GM18511 (cell line): ENCODE results near the gene ZSCAN29.
"Not testable (repeated sequence)": the region's sequence is repeated elsewhere in the genome, so short reads cannot be mapped to it uniquely, and the experiment has no call there.

Experiments
- ATAC-seq: cut with Tn5 transposase; IDR thresholded peaks from one replicate; pipeline ENCODE4 v1.9.1; 2021; ENCODE audit warnings: mild to moderate bottlenecking, moderate library complexity; ENCODE audit not compliant: unreplicated experiment

Gene ZSCAN29

GRCh38 chr15:43370975-43371974 lies at the start of gene ZSCAN29, which contains the start of gene TUBGCP4:
Gene ZSCAN29, minus strand, starts transcription at chr15:43371043. Its CDS starts 1,130 bp downstream, at chr15:43369913.
Gene TUBGCP4, plus strand, starts transcription at chr15:43371101. Its CDS starts 254 bp downstream, at chr15:43371355.
- peak; percentile 89 for ATAC-seq

- ATAC-seq = no peak
These were observed 49.6 kb upstream of the ZSCAN29 start for GRCh38 chr15:43420435-43420834.

- ATAC-seq = no peak
These were observed 43.4 kb upstream of the ZSCAN29 start for GRCh38 chr15:43414196-43414595.

GRCh38 chr15:43412096-43412495 lies 41.3 kb upstream of the ZSCAN29 start:
- ATAC-seq = no peak

GRCh38 chr15:43410572-43411214 lies 39.9 kb upstream of the ZSCAN29 start:
- ATAC-seq = no peak

GRCh38 chr15:43408789-43409188 lies 37.9 kb upstream of the ZSCAN29 start:
- ATAC-seq = no peak

GRCh38 chr15:43406808-43407207 lies 36.0 kb upstream of the ZSCAN29 start:
- no peak for ATAC-seq

GRCh38 chr15:43406189-43406588 lies 35.3 kb upstream of the ZSCAN29 start:
- ATAC-seq = no peak

GRCh38 chr15:43404130-43404529 lies 33.3 kb upstream of the ZSCAN29 start:
- no peak for ATAC-seq

- ATAC-seq = no peak
These were observed 32.8 kb upstream of the ZSCAN29 start for GRCh38 chr15:43403616-43404015.

GRCh38 chr15:43402255-43402654 lies 31.4 kb upstream of the ZSCAN29 start:
- no peak for ATAC-seq

- ATAC-seq = not testable (repeated sequence)
These were observed 22.7 kb upstream of the ZSCAN29 start for GRCh38 chr15:43393592-43393991.

GRCh38 chr15:43390723-43391122 lies 19.9 kb upstream of the ZSCAN29 start:
- no peak for ATAC-seq

GRCh38 chr15:43383070-43383469 lies 12.2 kb upstream of the ZSCAN29 start:
- ATAC-seq = no peak

GRCh38 chr15:43382310-43382709 lies 11.5 kb upstream of the ZSCAN29 start:
- no peak for ATAC-seq

- ATAC-seq = no peak
These were observed 7.8 kb upstream of the ZSCAN29 start for GRCh38 chr15:43378601-43379000.

- no peak for ATAC-seq
These were observed 5.3 kb upstream of the ZSCAN29 start for GRCh38 chr15:43376017-43376705.

- peak; percentile 40 for ATAC-seq
These were observed 401 bp downstream of the ZSCAN29 start for GRCh38 chr15:43370310-43370974.

- ATAC-seq = no peak
These were observed 9.4 kb downstream of the ZSCAN29 start for GRCh38 chr15:43361313-43361903.

- ATAC-seq = no peak
These were observed 10.0 kb downstream of the ZSCAN29 start for GRCh38 chr15:43360821-43361220.
